B cell (primary cell): ENCODE measurements around the gene LCN2. TPM values are rescaled to one million over a fixed set of nuclear protein-coding genes. Genes with fewer than 3 reads are reported as not detected.

Experiments used
- ATAC-seq: fragments of 200-7000 bp; cut with Tn5 transposase; one replicate; pipeline ENCODE4 v1.10.0; 2021; ENCODE audit warnings: low read depth, mild to moderate bottlenecking, moderate number of reproducible peaks, moderate library complexity
- CTCF ChIA-PET: fragments of 350-600 bp; sonication (Branson Sonifier 250); formaldehyde crosslinking; loops from one replicate; lab custom pipeline; 2021; ENCODE audit warnings: antibody characterized with exemption, inconsistent platforms; lab: Charles Lee
- POLR2A ChIA-PET: fragments of 350-600 bp; sonication (Branson Sonifier 250); formaldehyde crosslinking; loops from one replicate; lab custom pipeline; 2021; ENCODE audit warnings: antibody characterized with exemption; lab: Charles Lee
- DNase-seq: peaks from one replicate; pipeline ENCODE4 v3.0.0; 2013
- H2AFZ ChIP-seq: 2 replicates; pipeline ENCODE4 v1.6.1; 2012; ENCODE audit warnings: mild to moderate bottlenecking, low read depth, low read length; ENCODE audit not compliant: insufficient read depth, poor library complexity, severe bottlenecking
- H3K27ac ChIP-seq, 2 donors: 1 replicate in 1 of 2; 2 replicates in 1 of 2; pipeline ENCODE4 v1.5.1; 2012 to 2013; ENCODE audit warnings: low read length in 2 of 2, mild to moderate bottlenecking in 2 of 2, moderate library complexity in 1 of 2
- H3K27me3 ChIP-seq, 4 experiments: fragments of 200-600 bp in 1 of 4; sonication (generic) in 1 of 4; replicated peaks in 1 of 4; 1 replicate in 2 of 4; 2 replicates in 2 of 4; pipeline versions ENCODE4 v1.6.1 to v1.7.0; 2013 to 2016; ENCODE audit warnings: low read length in 3 of 4, mild to moderate bottlenecking in 2 of 4, mixed read lengths in 1 of 4, moderate library complexity in 1 of 4; ENCODE audit not compliant: insufficient read depth in 4 of 4, control insufficient read depth in 3 of 4; ENCODE audit errors: control extremely low read depth in 1 of 4
- H3K36me3 ChIP-seq, 2 experiments: replicated peaks in 1 of 2; 1 replicate in 1 of 2; 2 replicates in 1 of 2; pipeline versions ENCODE4 v1.6.1 to v1.7.1; 2013; ENCODE audit warnings: low read length in 1 of 2; ENCODE audit not compliant: insufficient read depth in 2 of 2, control insufficient read depth in 1 of 2; ENCODE audit errors: control extremely low read depth in 1 of 2, extremely low read depth in 1 of 2
- H3K4me1 ChIP-seq, 2 donors: fragments of 200-600 bp in 1 of 2; sonication (generic) in 1 of 2; 1 replicate in 1 of 2; 2 replicates in 1 of 2; pipeline versions ENCODE4 v1.5.1 to v1.6.1; 2013 to 2017; ENCODE audit warnings: low read length in 2 of 2; ENCODE audit not compliant: control insufficient read depth in 2 of 2, insufficient read depth in 2 of 2
- H3K4me2 ChIP-seq: replicated peaks from 2 replicates; pipeline ENCODE3; 2012; ENCODE audit warnings: mild to moderate bottlenecking, low read depth, low read length; ENCODE audit not compliant: poor library complexity, severe bottlenecking
- H3K4me3 ChIP-seq, 5 experiments: fragments of 200-600 bp in 1 of 5; sonication (generic) in 1 of 5; 1 replicate in 3 of 5; 2 replicates in 2 of 5; pipeline versions ENCODE4 v1.5.1 to v1.7.0; 2011 to 2016; ENCODE audit warnings: low read length in 4 of 5, mild to moderate bottlenecking in 4 of 5, low read depth in 2 of 5, control low read depth in 1 of 5, moderate library complexity in 1 of 5; ENCODE audit not compliant: insufficient read depth in 1 of 5; ENCODE audit errors: control extremely low read depth in 1 of 5, extremely low read depth in 1 of 5
- H3K79me2 ChIP-seq: fragments of 200-600 bp; sonication (generic); one replicate; pipeline ENCODE4 v1.6.0; 2016; ENCODE audit warnings: low read length; ENCODE audit not compliant: control insufficient read depth, insufficient read depth
- H3K9ac ChIP-seq: fragments of 200-600 bp; sonication (generic); 2 replicates; pipeline ENCODE4 v1.6.1; 2017; ENCODE audit warnings: mild to moderate bottlenecking, low read length, moderate library complexity
- H3K9me3 ChIP-seq, 3 donors: one replicate each; pipeline versions ENCODE4 v1.6.1 to v1.7.1; 2013; ENCODE audit warnings: low read length in 2 of 3; ENCODE audit not compliant: control insufficient read depth in 2 of 3, insufficient read depth in 1 of 3; ENCODE audit errors: control extremely low read depth in 1 of 3
- H4K20me1 ChIP-seq: 2 replicates; pipeline ENCODE4 v1.6.0; 2012; ENCODE audit warnings: mild to moderate bottlenecking, low read length; ENCODE audit not compliant: insufficient read depth, control insufficient read depth, poor library complexity, severe bottlenecking
- H3K27ac Mint-ChIP-seq: one replicate; pipeline ENCODE4 v1.8.0; 2021; ENCODE audit warnings: mixed read lengths
- H3K27me3 Mint-ChIP-seq: one replicate; pipeline ENCODE4 v1.8.0; 2021; ENCODE audit warnings: mixed read lengths
- H3K4me1 Mint-ChIP-seq: one replicate; pipeline ENCODE4 v1.8.0; 2021; ENCODE audit warnings: mixed read lengths
- H3K4me3 Mint-ChIP-seq: one replicate; pipeline ENCODE4 v1.8.0; 2021; ENCODE audit warnings: mixed read lengths
- H3K9me3 Mint-ChIP-seq: one replicate; pipeline ENCODE4 v1.8.0; 2022; ENCODE audit warnings: mixed read lengths; ENCODE audit not compliant: insufficient read depth
- EZH2 ChIP-seq: IDR thresholded peaks from 2 replicates; pipeline ENCODE4 v1.6.1; 2012; ENCODE audit warnings: borderline replicate concordance, low read depth, mild to moderate bottlenecking, moderate library complexity, low read length; ENCODE audit not compliant: insufficient read depth, poor library complexity, severe bottlenecking
- WGBS: methylation state at CpG from one replicate; pipeline ENCODE4 v1.1.5; 2013; ENCODE audit warnings: missing lambda C conversion rate; ENCODE audit not compliant: insufficient coverage; 5-methylcytosine and 5-hydroxymethylcytosine counted together
- intact Hi-C: fragments of 100-400 bp; cut with micrococcal nuclease; formaldehyde crosslinking; loops from one replicate; pipeline ENCODE4 v1.10.0; 2022
- polyA plus RNA-seq: library from polyadenylated mRNA; depleted of rRNA; stranded (reverse); fragments of >200 nt; gene quantifications from 2 replicates; pipeline ENCODE4 v1.2.3, GENCODE V29; 2012
- total RNA-seq, 2 donors: library from RNA; stranded (reverse); fragments of 120-200 nt in 1 of 2; gene quantifications; 1 replicate in 1 of 2; 2 replicates in 1 of 2; pipeline versions ENCODE4 v1.2.3 to v1.2.4, GENCODE V29; 2013 to 2022
- TF ChIP-seq, protein P1 (sequence below): fragments of 200-600 bp; IDR thresholded peaks from one replicate; pipeline ENCODE4 v1.8.0; 2022; ENCODE audit warnings: antibody characterized with exemption, mild to moderate bottlenecking

LCN2 gene
- total and polyA plus RNA-seq, 2 donors (not counting 1 experiment from before 2014, with no cell fraction given), result not detected

DNA sequence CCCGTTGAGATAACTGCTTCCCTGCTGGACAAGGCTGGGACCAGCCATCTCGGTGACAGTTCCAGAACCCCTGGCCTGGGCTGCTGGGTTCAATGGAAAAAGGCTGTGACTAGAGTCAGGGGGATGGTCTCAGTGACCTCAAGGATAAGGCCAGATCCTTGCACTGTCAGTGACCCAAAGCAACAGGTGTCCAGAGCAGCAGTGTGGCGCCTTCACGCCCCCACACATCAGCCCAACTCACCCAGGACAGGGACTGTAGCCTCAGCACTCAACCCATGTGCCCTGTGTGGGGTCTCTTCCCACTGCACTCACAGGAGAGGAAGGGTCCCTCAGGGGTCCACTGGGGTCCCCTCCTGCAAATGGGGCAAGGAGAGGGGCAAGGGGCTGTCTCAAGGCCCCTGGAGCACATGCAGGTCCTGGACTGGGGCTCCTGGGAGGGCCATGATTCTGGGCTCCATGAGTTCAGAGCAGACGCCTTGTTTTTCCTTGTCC lies 698 bp upstream of the LCN2 start:
- WGBS, result 100% methylated on average over 4 of the region's 5 CpGs
- Histone ChIP-seq H3K9me3 (no peaks in the 10 kb centered on the region), H3K4me3 (no peak overlapping the region), H3K9ac (no peak overlapping the region), H3K79me2 (no peaks in the 10 kb centered on the region), H2AFZ (no peak overlapping the region), H3K4me1 (no peaks in the 10 kb centered on the region), H4K20me1 (no peaks in the 10 kb centered on the region), H3K4me2 (no peak overlapping the region), H3K27ac (no peak overlapping the region), H3K27me3 (no peaks in the 10 kb centered on the region), H3K36me3 (no peaks in the 10 kb centered on the region)
- H3K27me3 Mint-ChIP-seq, result peaks cover 7% of the 10 kb centered on the region
- H3K4me3 Mint-ChIP-seq, result no peak overlapping the region
- intact Hi-C loops, result no loop called here
- TF ChIP-seq EZH2, result no peak
- TF ChIP-seq, protein P1, sequence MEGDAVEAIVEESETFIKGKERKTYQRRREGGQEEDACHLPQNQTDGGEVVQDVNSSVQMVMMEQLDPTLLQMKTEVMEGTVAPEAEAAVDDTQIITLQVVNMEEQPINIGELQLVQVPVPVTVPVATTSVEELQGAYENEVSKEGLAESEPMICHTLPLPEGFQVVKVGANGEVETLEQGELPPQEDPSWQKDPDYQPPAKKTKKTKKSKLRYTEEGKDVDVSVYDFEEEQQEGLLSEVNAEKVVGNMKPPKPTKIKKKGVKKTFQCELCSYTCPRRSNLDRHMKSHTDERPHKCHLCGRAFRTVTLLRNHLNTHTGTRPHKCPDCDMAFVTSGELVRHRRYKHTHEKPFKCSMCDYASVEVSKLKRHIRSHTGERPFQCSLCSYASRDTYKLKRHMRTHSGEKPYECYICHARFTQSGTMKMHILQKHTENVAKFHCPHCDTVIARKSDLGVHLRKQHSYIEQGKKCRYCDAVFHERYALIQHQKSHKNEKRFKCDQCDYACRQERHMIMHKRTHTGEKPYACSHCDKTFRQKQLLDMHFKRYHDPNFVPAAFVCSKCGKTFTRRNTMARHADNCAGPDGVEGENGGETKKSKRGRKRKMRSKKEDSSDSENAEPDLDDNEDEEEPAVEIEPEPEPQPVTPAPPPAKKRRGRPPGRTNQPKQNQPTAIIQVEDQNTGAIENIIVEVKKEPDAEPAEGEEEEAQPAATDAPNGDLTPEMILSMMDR, result no peak
- no peak overlapping the region for H3K27ac Mint-ChIP-seq
- no peaks in the 10 kb centered on the region for H3K4me1 Mint-ChIP-seq
- ATAC-seq (no peak), DNase-seq (no peak)
- POLR2A ChIA-PET, result no interaction called here
- no peaks in the 10 kb centered on the region for H3K9me3 Mint-ChIP-seq
- CTCF ChIA-PET, result no interaction called here

DNA sequence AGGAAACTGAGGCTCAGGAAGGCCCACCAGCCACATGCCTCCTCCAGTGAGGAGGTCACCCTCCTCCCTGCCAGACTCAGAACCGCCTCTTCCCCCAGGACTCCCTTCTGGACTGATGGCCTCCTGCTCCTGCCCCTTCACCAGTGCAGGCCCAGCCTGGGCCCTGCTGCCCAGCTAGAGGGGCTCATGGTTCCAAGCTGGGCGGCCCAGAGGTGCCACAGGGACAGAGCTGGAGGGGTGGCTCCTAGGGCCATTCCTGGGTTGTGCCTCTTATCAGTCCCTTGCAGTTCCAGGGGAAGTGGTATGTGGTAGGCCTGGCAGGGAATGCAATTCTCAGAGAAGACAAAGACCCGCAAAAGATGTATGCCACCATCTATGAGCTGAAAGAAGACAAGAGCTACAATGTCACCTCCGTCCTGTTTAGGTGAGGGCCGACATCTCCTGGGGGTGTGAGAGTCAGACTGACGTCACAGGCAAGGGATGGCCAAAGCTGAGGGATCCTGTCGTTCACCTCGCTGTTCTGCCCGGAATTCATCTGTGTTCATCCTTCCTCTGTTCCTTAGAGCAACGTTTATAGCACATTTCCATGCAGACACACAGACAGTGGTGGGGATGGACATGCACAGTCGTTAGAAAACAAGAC lies 819 bp downstream of the LCN2 start:
- Histone ChIP-seq H3K9me3 (no peaks in the 10 kb centered on the region), H3K27me3 (no peaks in the 10 kb centered on the region), H3K9ac (no peak overlapping the region), H2AFZ (no peak overlapping the region), H3K4me1 (no peaks in the 10 kb centered on the region), H3K27ac (no peak overlapping the region), H4K20me1 (no peaks in the 10 kb centered on the region), H3K36me3 (no peaks in the 10 kb centered on the region), H3K79me2 (no peaks in the 10 kb centered on the region), H3K4me3 (no peak overlapping the region), H3K4me2 (no peak overlapping the region)
- intact Hi-C loops, result no loop called here
- H3K27ac Mint-ChIP-seq, result no peak overlapping the region
- DNase-seq (no peak), ATAC-seq (no peak)
- 62% methylated on average over 10 of the region's 11 CpGs for WGBS
- no peak overlapping the region for H3K4me3 Mint-ChIP-seq
- H3K27me3 Mint-ChIP-seq, result peaks cover 7% of the 10 kb centered on the region
- TF ChIP-seq EZH2, result no peak
- TF ChIP-seq, protein P1, result no peak
- H3K4me1 Mint-ChIP-seq, result no peaks in the 10 kb centered on the region
- H3K9me3 Mint-ChIP-seq, result no peaks in the 10 kb centered on the region
- ChIA-PET POLR2A (no interaction called here), CTCF (interaction anchor here (1.6 kb wide), 1 partner anchor 32 kb away, joined by 4 read pairs; no protein-coding TSS in a partner anchor)
